ENCODE data around the gene METAP2. TPM values are rescaled to one million over a fixed set of nuclear protein-coding genes. Genes with fewer than 3 reads are reported as not detected.

METAP2 gene
- total RNA-seq, 4 donors from 2014 or later: 56.6 to 87.1 (median 71.8) TPM

- no peak for DNase-seq (ENCODE audit: low spot score in 2 of 2)
- no peak for TF ChIP-seq POLR2A (IDR thresholded peaks at IDR 0.05)
- TF ChIP-seq, protein P1, sequence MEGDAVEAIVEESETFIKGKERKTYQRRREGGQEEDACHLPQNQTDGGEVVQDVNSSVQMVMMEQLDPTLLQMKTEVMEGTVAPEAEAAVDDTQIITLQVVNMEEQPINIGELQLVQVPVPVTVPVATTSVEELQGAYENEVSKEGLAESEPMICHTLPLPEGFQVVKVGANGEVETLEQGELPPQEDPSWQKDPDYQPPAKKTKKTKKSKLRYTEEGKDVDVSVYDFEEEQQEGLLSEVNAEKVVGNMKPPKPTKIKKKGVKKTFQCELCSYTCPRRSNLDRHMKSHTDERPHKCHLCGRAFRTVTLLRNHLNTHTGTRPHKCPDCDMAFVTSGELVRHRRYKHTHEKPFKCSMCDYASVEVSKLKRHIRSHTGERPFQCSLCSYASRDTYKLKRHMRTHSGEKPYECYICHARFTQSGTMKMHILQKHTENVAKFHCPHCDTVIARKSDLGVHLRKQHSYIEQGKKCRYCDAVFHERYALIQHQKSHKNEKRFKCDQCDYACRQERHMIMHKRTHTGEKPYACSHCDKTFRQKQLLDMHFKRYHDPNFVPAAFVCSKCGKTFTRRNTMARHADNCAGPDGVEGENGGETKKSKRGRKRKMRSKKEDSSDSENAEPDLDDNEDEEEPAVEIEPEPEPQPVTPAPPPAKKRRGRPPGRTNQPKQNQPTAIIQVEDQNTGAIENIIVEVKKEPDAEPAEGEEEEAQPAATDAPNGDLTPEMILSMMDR (IDR thresholded peaks at IDR 0.05): no peak
- H3K4me3 ChIP-seq (ENCODE audit: low read depth, poor library complexity, severe bottlenecking): no peak overlapping the region
- WGBS, 2 donors: 69 to 77% methylated on average over 4 of the region's 4 CpGs
- intact Hi-C loops (cut with DNase I; ENCODE audit: low total_unique reads): loop anchor here (5.0 kb wide), 1 partner anchor 412 kb away; no protein-coding TSS in a partner anchor
Measured at GRCh38 chr12:95529693-95530225, 55.8 kb downstream of the METAP2 start.

DNA sequence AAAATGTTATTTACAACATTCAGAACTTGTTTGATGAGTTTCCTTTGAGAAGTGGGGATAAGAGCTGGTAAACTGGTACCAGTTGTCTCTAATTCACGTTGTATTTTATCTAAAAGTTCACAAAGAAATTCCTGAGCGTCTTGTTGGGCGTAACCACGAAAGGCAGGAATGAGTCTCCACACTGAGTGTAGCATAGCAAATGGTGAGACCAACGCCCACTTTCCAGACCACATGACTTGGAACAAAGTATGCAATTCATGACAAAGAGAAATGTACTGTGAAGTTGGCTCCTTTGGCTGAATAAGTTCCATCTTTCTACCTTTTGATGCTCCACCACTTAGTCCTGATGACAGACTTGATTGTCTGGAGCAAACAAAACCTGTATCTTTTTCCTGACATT lies 58.9 kb downstream of the METAP2 start:
- intact Hi-C loops (cut with DNase I; ENCODE audit: low total_unique reads): loop anchor here (5.0 kb wide), 1 partner anchor 416 kb away; no protein-coding TSS in a partner anchor
- no peak for DNase-seq (ENCODE audit: low spot score in 2 of 2)
- H3K4me3 ChIP-seq (ENCODE audit: low read depth, poor library complexity, severe bottlenecking): no peak overlapping the region
- TF ChIP-seq, protein P1 (IDR thresholded peaks at IDR 0.05): no peak
- no peak for TF ChIP-seq POLR2A (IDR thresholded peaks at IDR 0.05)
- WGBS, 2 donors: 33 to 44% methylated on average over 5 of the region's 5 CpGs

DNA sequence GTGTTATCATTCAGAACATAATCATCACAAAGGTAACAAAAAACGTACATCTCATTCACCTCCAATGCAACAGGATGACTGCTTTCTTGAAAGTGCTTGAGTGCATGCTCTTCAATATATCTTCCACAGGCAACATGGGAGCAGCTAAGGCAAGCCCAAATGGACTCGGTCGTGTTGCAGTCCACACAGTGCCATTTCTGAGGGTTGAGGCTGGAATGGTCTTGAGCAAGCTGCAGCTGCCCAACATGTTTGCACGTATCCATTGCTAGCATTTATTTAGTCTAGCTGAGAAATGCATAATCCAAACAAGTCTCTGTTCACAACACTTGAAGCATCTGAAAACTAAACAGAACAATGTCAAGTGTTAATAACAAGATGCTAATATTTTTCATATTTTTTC lies 60.0 kb downstream of the METAP2 start:
- no peak for DNase-seq (ENCODE audit: low spot score in 2 of 2)

GRCh38 chr12:95538006-95538405 lies 64.1 kb downstream of the METAP2 start:
- TF ChIP-seq POLR2A (IDR thresholded peaks at IDR 0.05): no peak
- TF ChIP-seq, protein P1 (IDR thresholded peaks at IDR 0.05): no peak
- DNase-seq (ENCODE audit: low spot score in 2 of 2): no peak
- intact Hi-C loops (cut with DNase I; ENCODE audit: low total_unique reads): no loop called here
- no peak overlapping the region for H3K4me3 ChIP-seq (ENCODE audit: low read depth, poor library complexity, severe bottlenecking)
- WGBS, 2 donors: 79 to 84% methylated on average over 4 of the region's 4 CpGs

More for the DNA sequence above, 60.0 kb downstream of the METAP2 start:
- H3K4me3 ChIP-seq (ENCODE audit: low read depth, poor library complexity, severe bottlenecking): no peak overlapping the region
- intact Hi-C loops (cut with DNase I; ENCODE audit: low total_unique reads): loop anchor here (5.0 kb wide), 1 partner anchor 417 kb away; no protein-coding TSS in a partner anchor
- TF ChIP-seq, protein P1 (IDR thresholded peaks at IDR 0.05): no peak
- no peak for TF ChIP-seq POLR2A (IDR thresholded peaks at IDR 0.05)
- 76 to 78% methylated on average over 4 of the region's 4 CpGs for WGBS, 2 donors

DNA sequence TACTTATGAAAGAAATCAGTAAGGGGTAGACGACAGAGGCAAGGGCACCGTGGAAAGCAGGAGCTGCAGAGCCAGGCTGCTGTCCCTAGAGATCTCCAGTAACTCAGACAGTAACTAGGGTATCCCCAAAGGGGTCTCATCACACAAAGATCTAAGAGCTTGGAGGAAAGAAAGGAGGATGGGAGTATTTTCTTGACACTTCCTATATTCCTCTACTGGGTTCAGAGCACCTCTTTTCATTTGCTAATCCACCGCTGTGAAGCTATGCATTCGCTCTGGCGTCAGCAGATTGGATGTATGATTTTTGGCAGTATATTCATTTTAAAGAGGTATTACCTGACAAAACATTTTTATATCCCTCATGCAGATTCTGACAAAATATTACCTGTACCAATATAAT lies 64.7 kb downstream of the METAP2 start:
- WGBS, 2 donors: 51 to 60% methylated on average over 5 of the region's 5 CpGs
- intact Hi-C loops (cut with DNase I; ENCODE audit: low total_unique reads): no loop called here
- DNase-seq (ENCODE audit: low spot score in 2 of 2): no peak
- TF ChIP-seq, protein P1 (IDR thresholded peaks at IDR 0.05): no peak
- no peak for TF ChIP-seq POLR2A (IDR thresholded peaks at IDR 0.05)
- H3K4me3 ChIP-seq (ENCODE audit: low read depth, poor library complexity, severe bottlenecking): no peak overlapping the region

DNA sequence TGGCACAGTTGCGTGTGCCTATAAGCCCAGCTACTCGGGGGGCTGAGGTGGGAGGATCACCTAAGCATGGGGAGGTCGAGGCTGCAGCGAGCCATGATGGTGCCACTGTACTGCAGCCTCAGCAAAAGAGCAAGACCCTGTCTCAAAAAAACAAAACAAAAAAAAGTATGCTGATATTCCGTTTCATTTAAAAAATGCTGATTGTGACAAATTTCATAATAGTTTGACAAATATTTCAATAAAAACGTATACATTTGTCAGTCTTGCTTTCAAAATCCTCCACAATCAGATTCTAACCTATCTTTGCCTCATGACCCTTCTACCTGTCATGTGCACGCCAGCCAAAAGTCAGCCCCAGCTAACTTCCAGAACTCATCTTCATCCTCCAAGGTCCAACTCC lies 67.5 kb downstream of the METAP2 start:
- 89 to 91% methylated on average over 7 of the region's 7 CpGs for WGBS, 2 donors
- TF ChIP-seq POLR2A (IDR thresholded peaks at IDR 0.05): no peak
- TF ChIP-seq, protein P1 (IDR thresholded peaks at IDR 0.05): no peak
- intact Hi-C loops (cut with DNase I; ENCODE audit: low total_unique reads): no loop called here
- DNase-seq (ENCODE audit: low spot score in 2 of 2): no peak
- H3K4me3 ChIP-seq (ENCODE audit: low read depth, poor library complexity, severe bottlenecking): no peak overlapping the region
